IMR-90 (cell line): ENCODE results near the gene TLR9.

Source experiments
- MXI1 ChIP-seq: IDR thresholded peaks from 2 replicates; pipeline ENCODE4 v1.6.1; 2012; ENCODE audit warnings: low read depth, mild to moderate bottlenecking, low read length, moderate library complexity, borderline replicate concordance
- NFE2L2 ChIP-seq: fragments of 150-350 bp; IDR thresholded peaks from 2 replicates; pipeline ENCODE4 v1.6.1; 2016; ENCODE audit warnings: low read depth, mild to moderate bottlenecking, low read length
- POLR2A ChIP-seq: IDR thresholded peaks from 2 replicates; pipeline ENCODE4 v1.6.1; 2012; ENCODE audit warnings: mild to moderate bottlenecking, low read depth, low read length
- RAD21 ChIP-seq: IDR thresholded peaks from 2 replicates; pipeline ENCODE4 v1.6.1; 2012; ENCODE audit warnings: low read length, improper control_type of control experiment
- TF ChIP-seq, protein P1 (sequence below): conservative IDR thresholded peaks from 2 replicates; pipeline ENCODE4 v1.5.1; 2012; ENCODE audit warnings: mild to moderate bottlenecking, low read depth, low read length, improper control_type of control experiment
- TF ChIP-seq, protein P2 (sequence below): fragments of 150-350 bp; IDR thresholded peaks from 2 replicates; pipeline ENCODE4 v1.6.1; 2017; ENCODE audit warnings: mild to moderate bottlenecking, antibody characterized with exemption, low read length, low read depth

DNA sequence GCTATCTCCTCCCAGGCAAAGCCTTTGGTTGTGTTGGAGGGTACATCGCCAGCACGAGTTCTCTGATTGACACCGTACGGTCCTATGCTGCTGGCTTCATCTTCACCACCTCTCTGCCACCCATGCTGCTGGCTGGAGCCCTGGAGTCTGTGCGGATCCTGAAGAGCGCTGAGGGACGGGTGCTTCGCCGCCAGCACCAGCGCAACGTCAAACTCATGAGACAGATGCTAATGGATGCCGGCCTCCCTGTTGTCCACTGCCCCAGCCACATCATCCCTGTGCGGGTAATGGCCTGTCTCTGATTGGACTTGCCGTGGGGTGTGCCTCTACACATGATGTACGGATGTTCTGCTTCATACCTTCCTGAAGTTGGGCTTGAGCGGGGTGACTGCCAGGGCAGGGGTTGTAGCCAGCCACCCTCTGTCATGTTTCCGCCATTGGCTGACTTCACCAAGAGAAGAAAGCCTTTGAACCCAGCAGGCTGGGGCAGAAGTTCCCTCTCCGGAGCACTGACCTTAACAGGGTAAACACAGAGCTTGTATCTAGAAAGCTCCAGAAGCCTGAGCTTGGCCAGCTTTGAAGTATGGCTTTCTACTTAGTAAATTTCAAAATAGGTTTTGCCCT lies 14.1 kb downstream of the TLR9 start:
- TF ChIP-seq, protein P1, sequence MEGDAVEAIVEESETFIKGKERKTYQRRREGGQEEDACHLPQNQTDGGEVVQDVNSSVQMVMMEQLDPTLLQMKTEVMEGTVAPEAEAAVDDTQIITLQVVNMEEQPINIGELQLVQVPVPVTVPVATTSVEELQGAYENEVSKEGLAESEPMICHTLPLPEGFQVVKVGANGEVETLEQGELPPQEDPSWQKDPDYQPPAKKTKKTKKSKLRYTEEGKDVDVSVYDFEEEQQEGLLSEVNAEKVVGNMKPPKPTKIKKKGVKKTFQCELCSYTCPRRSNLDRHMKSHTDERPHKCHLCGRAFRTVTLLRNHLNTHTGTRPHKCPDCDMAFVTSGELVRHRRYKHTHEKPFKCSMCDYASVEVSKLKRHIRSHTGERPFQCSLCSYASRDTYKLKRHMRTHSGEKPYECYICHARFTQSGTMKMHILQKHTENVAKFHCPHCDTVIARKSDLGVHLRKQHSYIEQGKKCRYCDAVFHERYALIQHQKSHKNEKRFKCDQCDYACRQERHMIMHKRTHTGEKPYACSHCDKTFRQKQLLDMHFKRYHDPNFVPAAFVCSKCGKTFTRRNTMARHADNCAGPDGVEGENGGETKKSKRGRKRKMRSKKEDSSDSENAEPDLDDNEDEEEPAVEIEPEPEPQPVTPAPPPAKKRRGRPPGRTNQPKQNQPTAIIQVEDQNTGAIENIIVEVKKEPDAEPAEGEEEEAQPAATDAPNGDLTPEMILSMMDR = no peak
- TF ChIP-seq POLR2A (no peak), NFE2L2 (no peak), MXI1 (no peak), RAD21 (no peak)
- TF ChIP-seq, protein P2, sequence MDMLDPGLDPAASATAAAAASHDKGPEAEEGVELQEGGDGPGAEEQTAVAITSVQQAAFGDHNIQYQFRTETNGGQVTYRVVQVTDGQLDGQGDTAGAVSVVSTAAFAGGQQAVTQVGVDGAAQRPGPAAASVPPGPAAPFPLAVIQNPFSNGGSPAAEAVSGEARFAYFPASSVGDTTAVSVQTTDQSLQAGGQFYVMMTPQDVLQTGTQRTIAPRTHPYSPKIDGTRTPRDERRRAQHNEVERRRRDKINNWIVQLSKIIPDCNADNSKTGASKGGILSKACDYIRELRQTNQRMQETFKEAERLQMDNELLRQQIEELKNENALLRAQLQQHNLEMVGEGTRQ = no peak
